IMR-90 (cell line): Measurements from ENCODE around the gene TTF2. TPM values are rescaled to one million over a fixed set of nuclear protein-coding genes. Genes with fewer than 3 reads are reported as not detected.

Experiments used
- ATAC-seq: fragments of 200-7000 bp; cut with Tn5 transposase; 2 replicates; pipeline ENCODE4 v1.9.1; 2020; ENCODE audit warnings: low read depth, mild to moderate bottlenecking, moderate library complexity
- BruUV-seq: library from RNA; stranded (reverse); fragments of 400-500 nt; replicated peaks from 2 replicates; lab custom pipeline; 2021; lab: Mats Ljungman, UMichigan
- CTCF ChIA-PET: fragments of 300-600 bp; formaldehyde crosslinking; extraction: SDS; loops from one replicate; lab custom pipeline; 2021; ENCODE audit warnings: antibody characterized with exemption; lab: Yijun Ruan, JAX
- POLR2A ChIA-PET: fragments of 300-600 bp; sonication (Branson Sonifier 250); formaldehyde crosslinking; loops from one replicate; lab custom pipeline; 2022; ENCODE audit warnings: antibody characterized with exemption; ENCODE audit not compliant: unreplicated experiment; lab: Charles Lee
- DNase-seq: peaks from one replicate; pipeline ENCODE4 v3.0.0; 2013
- H2AFZ ChIP-seq: replicated peaks from 2 replicates; pipeline ENCODE3; 2013; ENCODE audit warnings: low read length, mild to moderate bottlenecking; ENCODE audit not compliant: poor library complexity
- H2AK5ac ChIP-seq: 2 replicates; pipeline ENCODE4 v1.6.1; 2013; ENCODE audit warnings: low read depth, low read length, inconsistent platforms
- H2AK9ac ChIP-seq: replicated peaks from 2 replicates; pipeline ENCODE3; 2013; ENCODE audit warnings: mild to moderate bottlenecking, low read depth, low read length, moderate library complexity; ENCODE audit not compliant: poor library complexity
- H2BK120ac ChIP-seq: 2 replicates; pipeline ENCODE4 v1.6.1; 2013; ENCODE audit warnings: low read depth, low read length, inconsistent platforms
- H2BK15ac ChIP-seq: 3 replicates; pipeline ENCODE4 v1.6.1; 2013; ENCODE audit warnings: low read depth, low read length, inconsistent platforms
- H2BK20ac ChIP-seq: 2 replicates; pipeline ENCODE4 v1.6.1; 2013; ENCODE audit warnings: low read depth, mild to moderate bottlenecking, inconsistent platforms, low read length, moderate library complexity
- H2BK5ac ChIP-seq: 2 replicates; pipeline ENCODE4 v1.6.1; 2013; ENCODE audit warnings: mild to moderate bottlenecking, low read depth, low read length, inconsistent platforms; ENCODE audit not compliant: poor library complexity, severe bottlenecking
- H3K14ac ChIP-seq: replicated peaks from 2 replicates; pipeline ENCODE4 v1.6.1; 2013; ENCODE audit warnings: low read depth, low read length, inconsistent platforms
- H3K18ac ChIP-seq: 2 replicates; pipeline ENCODE4 v1.6.1; 2013; ENCODE audit warnings: low read depth, low read length, control low read depth
- H3K23ac ChIP-seq: 2 replicates; pipeline ENCODE4 v1.6.1; 2013; ENCODE audit warnings: low read depth, low read length, inconsistent platforms
- H3K27ac ChIP-seq: 2 replicates; pipeline ENCODE4 v1.5.1; 2013; ENCODE audit warnings: mild to moderate bottlenecking, control low read depth, low read length; ENCODE audit not compliant: insufficient read depth
- H3K27me3 ChIP-seq: 2 replicates; pipeline ENCODE4 v1.6.1; 2013; ENCODE audit warnings: low read length; ENCODE audit not compliant: control insufficient read depth, insufficient read depth
- H3K36me3 ChIP-seq: 2 replicates; pipeline ENCODE4 v1.6.1; 2013; ENCODE audit warnings: low read length, mixed read lengths; ENCODE audit not compliant: control insufficient read depth, insufficient read depth
- H3K4ac ChIP-seq: 2 replicates; pipeline ENCODE4 v1.6.1; 2013; ENCODE audit warnings: low read depth, low read length, inconsistent platforms
- H3K4me1 ChIP-seq: 2 replicates; pipeline ENCODE4 v1.6.1; 2013; ENCODE audit warnings: low read length, mixed read lengths; ENCODE audit not compliant: control insufficient read depth, insufficient read depth
- H3K4me2 ChIP-seq: 2 replicates; pipeline ENCODE4 v1.6.1; 2013; ENCODE audit warnings: low read depth, mild to moderate bottlenecking, control low read depth, low read length, moderate library complexity
- H3K4me3 ChIP-seq: 2 replicates; pipeline ENCODE4 v1.5.1; 2013; ENCODE audit warnings: low read depth, mild to moderate bottlenecking, control low read depth, low read length, moderate library complexity; ENCODE audit not compliant: insufficient read depth
- H3K56ac ChIP-seq: 2 replicates; pipeline ENCODE4 v1.6.1; 2013; ENCODE audit warnings: low read length, inconsistent platforms; ENCODE audit not compliant: insufficient read depth; ENCODE audit errors: extremely low read depth
- H3K79me1 ChIP-seq, 2 experiments: 2 replicates each; pipeline ENCODE4 v1.6.1; 2013; ENCODE audit warnings: low read length in 2 of 2, inconsistent platforms in 1 of 2, low read depth in 1 of 2
- H3K9ac ChIP-seq: 2 replicates; pipeline ENCODE4 v1.6.1; 2013; ENCODE audit warnings: low read depth, low read length, control low read depth
- H3K9me1 ChIP-seq: 2 replicates; pipeline ENCODE4 v1.6.1; 2013; ENCODE audit warnings: low read length, inconsistent platforms; ENCODE audit not compliant: insufficient read depth
- H3K9me3 ChIP-seq: 2 replicates; pipeline ENCODE4 v1.6.1; 2013; ENCODE audit warnings: low read length; ENCODE audit not compliant: control insufficient read depth, insufficient read depth
- H4K20me1 ChIP-seq: 2 replicates; pipeline ENCODE4 v1.6.1; 2013; ENCODE audit warnings: low read length, inconsistent platforms; ENCODE audit not compliant: insufficient read depth
- H4K5ac ChIP-seq: 2 replicates; pipeline ENCODE4 v1.6.1; 2013; ENCODE audit warnings: mild to moderate bottlenecking, low read depth, low read length, control low read depth
- H4K8ac ChIP-seq, 2 experiments: 2 replicates each; pipeline ENCODE4 v1.6.1; 2013; ENCODE audit warnings: low read depth in 2 of 2, low read length in 2 of 2, control low read depth in 1 of 2, inconsistent platforms in 1 of 2
- H4K91ac ChIP-seq: 2 replicates; pipeline ENCODE4 v1.6.1; 2013; ENCODE audit warnings: low read depth, low read length, inconsistent platforms; ENCODE audit not compliant: insufficient read depth
- CEBPB ChIP-seq: IDR thresholded peaks from 2 replicates; pipeline ENCODE4 v1.6.1; 2012; ENCODE audit warnings: low read depth, low read length, improper control_type of control experiment
- CHD1 ChIP-seq: IDR thresholded peaks from 2 replicates; pipeline ENCODE4 v1.6.1; 2012; ENCODE audit warnings: low read depth, low read length, improper control_type of control experiment
- FOS ChIP-seq: fragments of 150-350 bp; IDR thresholded peaks from 2 replicates; pipeline ENCODE4 v1.6.1; 2016; ENCODE audit warnings: low read depth, low read length
- MAFK ChIP-seq: IDR thresholded peaks from 2 replicates; pipeline ENCODE4 v1.6.1; 2012; ENCODE audit warnings: low read depth, low read length, improper control_type of control experiment
- MAZ ChIP-seq: IDR thresholded peaks from 2 replicates; pipeline ENCODE4 v1.6.1; 2012; ENCODE audit warnings: low read depth, mild to moderate bottlenecking, low read length, improper control_type of control experiment, moderate library complexity, borderline replicate concordance
- MXI1 ChIP-seq: IDR thresholded peaks from 2 replicates; pipeline ENCODE4 v1.6.1; 2012; ENCODE audit warnings: low read depth, mild to moderate bottlenecking, low read length, moderate library complexity, borderline replicate concordance
- NFE2L2 ChIP-seq: fragments of 150-350 bp; IDR thresholded peaks from 2 replicates; pipeline ENCODE4 v1.6.1; 2016; ENCODE audit warnings: low read depth, mild to moderate bottlenecking, low read length
- POLR2A ChIP-seq: IDR thresholded peaks from 2 replicates; pipeline ENCODE4 v1.6.1; 2012; ENCODE audit warnings: mild to moderate bottlenecking, low read depth, low read length
- RAD21 ChIP-seq: IDR thresholded peaks from 2 replicates; pipeline ENCODE4 v1.6.1; 2012; ENCODE audit warnings: low read length, improper control_type of control experiment
- RCOR1 ChIP-seq: IDR thresholded peaks from 2 replicates; pipeline ENCODE4 v1.6.1; 2012; ENCODE audit warnings: mild to moderate bottlenecking, low read length, improper control_type of control experiment; ENCODE audit not compliant: insufficient replicate concordance
- RFX5 ChIP-seq: IDR thresholded peaks from 2 replicates; pipeline ENCODE4 v1.8.0; 2012; ENCODE audit warnings: low read depth, mild to moderate bottlenecking, low read length, moderate library complexity
- SMC3 ChIP-seq: fragments of 150-350 bp; IDR thresholded peaks from 2 replicates; pipeline ENCODE4 v1.6.1; 2016; ENCODE audit warnings: low read depth, mild to moderate bottlenecking, antibody characterized with exemption, low read length, moderate library complexity
- WGBS, 2 experiments: methylation state at CpG; one replicate each; pipeline versions ENCODE4 v1.1.5 to v1.1.7; 2013; ENCODE audit warnings: missing lambda C conversion rate in 2 of 2; ENCODE audit not compliant: insufficient read length in 1 of 2; ENCODE audit errors: extremely low coverage in 2 of 2; 5-methylcytosine and 5-hydroxymethylcytosine counted together
- dilution Hi-C: fragments of 300-500 bp; cut with HindIII; formaldehyde crosslinking; loops from one replicate; pipeline ENCODE4 v1.14.3; 2018; ENCODE audit warnings: low sequenced_read_pairs; ENCODE audit not compliant: unreplicated experiment
- in situ Hi-C: fragments of 300-500 bp; cut with MboI; formaldehyde crosslinking; loops from 3 replicates; pipeline ENCODE4 v1.14.3; 2019; ENCODE audit warnings: low sequenced_read_pairs, inconsistent platforms, mixed read lengths
- intact Hi-C: fragments of 100-400 bp; cut with micrococcal nuclease; formaldehyde crosslinking; loops from 2 replicates; pipeline ENCODE4 v1.10.0; 2022
- polyA plus RNA-seq, 3 experiments: library from polyadenylated mRNA; depleted of rRNA; stranded (reverse); fragments of >200 nt; gene quantifications; 2 replicates each; pipeline ENCODE4 v1.2.3, GENCODE V29; 2012; ENCODE audit warnings: low replicate concordance in 1 of 3
- total RNA-seq: library from RNA; depleted of rRNA; stranded (reverse); fragments of >200 nt; gene quantifications from 2 replicates; pipeline ENCODE4 v1.2.3, GENCODE V29; 2012

Gene TTF2
- total and polyA plus RNA-seq, 2 of the 4 experiments (the other 2 are of a cell fraction) = 11.5 to 14.7 TPM

DNA sequence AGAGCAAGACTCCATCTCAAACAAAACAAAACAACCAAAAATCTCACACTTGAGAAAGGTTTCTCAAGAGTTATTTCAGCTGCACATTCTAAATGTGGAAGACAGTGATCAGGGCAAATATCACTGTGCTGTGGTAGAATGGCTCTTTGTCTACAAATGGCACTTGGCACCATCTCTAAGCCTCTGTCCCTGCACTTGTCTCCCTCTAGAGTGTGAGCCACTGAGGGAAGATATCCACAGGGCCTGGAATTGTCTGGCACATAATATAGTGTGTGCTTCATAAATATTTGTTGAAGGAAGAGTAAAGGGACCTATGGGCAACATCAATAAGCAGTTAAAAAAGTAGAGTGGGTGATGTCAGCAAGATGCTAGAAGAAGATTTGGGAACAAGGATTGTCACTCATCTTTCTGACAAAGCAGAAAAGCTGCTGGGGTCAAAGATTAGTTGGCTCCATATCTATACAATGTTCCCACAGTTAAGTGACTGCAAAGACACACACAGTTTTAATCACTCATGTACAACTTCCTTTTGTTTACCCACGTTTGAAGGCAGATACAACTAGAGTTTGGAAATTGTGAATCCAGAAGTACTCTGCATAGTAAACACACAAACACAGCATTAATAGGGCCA lies 39.5 kb upstream of the TTF2 start:
- no peak for DNase-seq
- TF ChIP-seq CEBPB (no peak), SMC3 (no peak), MXI1 (no peak), RAD21 (no peak), NFE2L2 (no peak), CHD1 (no peak), RFX5 (no peak), RCOR1 (no peak), POLR2A (no peak), MAFK (no peak), FOS (no peak), MAZ (no peak)
- Histone ChIP-seq H2BK20ac (no peak overlapping the region), H2BK120ac (no peak overlapping the region), H3K9ac (no peak overlapping the region), H2BK5ac (no peak overlapping the region), H3K9me1 (no peaks in the 10 kb centered on the region), H3K9me3 (no peaks in the 10 kb centered on the region), H3K36me3 (no peaks in the 10 kb centered on the region), H3K79me1 (no peaks in the 10 kb centered on the region), H3K18ac (no peak overlapping the region), H2BK15ac (no peak overlapping the region), H3K4me2 (no peak overlapping the region), H3K56ac (no peak overlapping the region), H4K8ac (no peak overlapping the region), H2AFZ (no peak overlapping the region), H4K91ac (no peak overlapping the region), H2AK5ac (no peak overlapping the region), H3K4me1 (no peaks in the 10 kb centered on the region), H3K4me3 (no peak overlapping the region), H3K27ac (no peak overlapping the region), H3K27me3 (no peaks in the 10 kb centered on the region; the same call in 1 of the 2 replicates), H3K14ac (no peak overlapping the region), H4K20me1 (no peaks in the 10 kb centered on the region), H3K23ac (no peak overlapping the region), H4K5ac (no peak overlapping the region), H3K4ac (no peak overlapping the region), H2AK9ac (no peak overlapping the region)
- no peak for ATAC-seq
- ChIA-PET CTCF (no interaction called here), POLR2A (no interaction called here)
- intact Hi-C loops = no loop called here
- in situ Hi-C loops = no loop called here
- BruUV-seq = no TSS peak
- no CpG with 5 or more reads among the region's 1 CpG for whole genome bisulfite sequencing, 2 experiments
- dilution Hi-C loops = no loop called here
